Measurements from ENCODE around the gene SYNE2. TPM values are rescaled to one million over a fixed set of nuclear protein-coding genes. Genes with fewer than 3 reads are reported as not detected.

Gene SYNE2
- total and polyA plus RNA-seq, 2 of the 8 experiments (the other 6 are each of a cell fraction or from before 2014, with no cell fraction given), result 32.6 to 46.1 TPM

DNA sequence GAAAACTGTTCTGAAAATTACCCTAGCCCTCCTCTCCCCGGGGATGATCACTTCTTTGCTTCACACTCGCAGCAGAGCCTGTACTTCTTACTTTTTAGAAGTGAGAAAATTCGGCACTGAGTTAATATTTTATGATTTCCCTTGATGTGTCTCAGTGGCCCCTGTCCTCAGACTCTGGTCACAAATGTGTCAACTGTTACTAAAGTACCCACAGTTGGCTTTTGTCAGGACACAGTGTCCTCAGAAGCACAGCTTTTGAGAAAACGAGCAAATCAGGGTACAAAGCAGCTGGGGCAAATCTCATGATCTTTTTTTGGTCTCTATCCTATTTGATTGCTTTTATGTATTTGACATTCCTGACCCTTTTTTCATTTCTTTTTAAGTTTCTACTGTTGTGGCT, 142.5 kb downstream of the SYNE2 start:
- H3K27ac ChIP-seq (ENCODE audit: low read depth, low read length), result no peak overlapping the region
- no peak overlapping the region for H4K91ac ChIP-seq (replicated peaks; ENCODE audit: insufficient read length, low read length)
- no peak overlapping the region for H2AK5ac ChIP-seq (ENCODE audit: low read depth, low read length)
- no peak overlapping the region for H3K9ac ChIP-seq (replicated peaks in 1 of 4; ENCODE audit: extremely low read depth in 1 of 4, low read depth in 3 of 4, low read length in 3 of 4)
- H3K27me3 ChIP-seq (replicated peaks in 1 of 4; ENCODE audit: control insufficient read depth in 3 of 4, extremely low read depth in 1 of 4, insufficient read depth in 3 of 4, low read length in 3 of 4), result no peaks in the 10 kb centered on the region
- H3K4me2 ChIP-seq (ENCODE audit: insufficient read depth in 1 of 2, low read depth in 2 of 2, low read length in 2 of 2), result no peak overlapping the region
- no peak overlapping the region for H4K8ac ChIP-seq (ENCODE audit: extremely low read depth, insufficient read depth, low read length)
- WGBS, 2 experiments (ENCODE audit: extremely low coverage in 1 of 2, insufficient coverage in 1 of 2, insufficient read length in 1 of 2, insufficient replicate concordance in 2 of 2, low coverage in 1 of 2, low lambda C conversion rate in 2 of 2, missing lambda C conversion rate in 1 of 2), result 83% methylated on average over 4 of the region's 4 CpGs; no CpG with 5 or more reads in 1 of the 2 experiments
- no peak overlapping the region for H2BK120ac ChIP-seq (replicated peaks; ENCODE audit: low read depth, low read length)
- TF ChIP-seq HDAC6 (IDR thresholded peaks at IDR 0.05; ENCODE audit: low read depth, low read length) (no peak), BACH1 (IDR thresholded peaks at IDR 0.05; ENCODE audit: low read length) (no peak), POU5F1 (IDR thresholded peaks at IDR 0.05; ENCODE audit: low read depth, low read length) (no peak), ASH2L (IDR thresholded peaks at IDR 0.05; ENCODE audit: low read length) (no peak), RFX5 (IDR thresholded peaks at IDR 0.05; ENCODE audit: borderline replicate concordance, low read depth, low read length) (no peak), SIRT6 (IDR thresholded peaks at IDR 0.05; ENCODE audit: low read length) (no peak), NRF1 (IDR thresholded peaks at IDR 0.05; ENCODE audit: low read depth, low read length) (no peak), PHF8 (conservative IDR thresholded peaks at IDR 0.05; ENCODE audit: low read depth, low read length) (no peak), CTBP2 (IDR thresholded peaks at IDR 0.05; ENCODE audit: borderline replicate concordance, insufficient read depth, insufficient read length, low read length) (no peak)
- no peak overlapping the region for H4K5ac ChIP-seq (ENCODE audit: insufficient read length, low read depth, low read length)
- H3K18ac ChIP-seq (ENCODE audit: extremely low read depth, low read length), result no peak overlapping the region
- H3K36me3 ChIP-seq (ENCODE audit: control insufficient read depth in 2 of 4, insufficient read depth in 4 of 4, low read length in 3 of 4), result peaks cover 0 to 39% (median 11%) of the 10 kb centered on the region in 4 experiments; a peak in 6 of 8 replicates
- no peak overlapping the region for H2BK5ac ChIP-seq (ENCODE audit: low read depth, low read length)
- CTCF ChIA-PET (ENCODE audit: partially characterized antibody), result interaction anchor here (0.6 kb wide), 2 partner anchors 141 to 498 kb away, joined by 3 read pairs; no protein-coding TSS in a partner anchor
- H2BK20ac ChIP-seq (ENCODE audit: low read length), result no peak overlapping the region
- no peaks in the 10 kb centered on the region for H3K79me2 ChIP-seq (ENCODE audit: control insufficient read depth in 1 of 2, insufficient read depth in 2 of 2, low read length in 2 of 2)
- H3K4ac ChIP-seq (replicated peaks; ENCODE audit: insufficient read length, low read depth, low read length), result no peak overlapping the region
- no peak overlapping the region for H3K23ac ChIP-seq (ENCODE audit: insufficient read length)
- no peaks in the 10 kb centered on the region for H3K79me1 ChIP-seq (ENCODE audit: low read depth, low read length)
- H3K14ac ChIP-seq (ENCODE audit: insufficient read length), result no peak overlapping the region
- H3K56ac ChIP-seq (replicated peaks; ENCODE audit: insufficient read length, low read depth, low read length), result no peak overlapping the region
- no peak for DNase-seq (ENCODE audit: low read depth in 1 of 2, low spot score in 2 of 2)
- no peak for FAIRE-seq
- H2BK12ac ChIP-seq (ENCODE audit: low read depth, low read length), result no peak overlapping the region
- no peak overlapping the region for H3K4me3 ChIP-seq (ENCODE audit: extremely low read depth in 1 of 4, insufficient read depth in 2 of 4, low read depth in 3 of 4, low read length in 4 of 4)
- POLR2A ChIA-PET (ENCODE audit: partially characterized antibody), result no interaction called here
- H4K20me1 ChIP-seq (replicated peaks in 1 of 2; ENCODE audit: control insufficient read depth in 1 of 2, insufficient read depth in 2 of 2, low read length in 2 of 2), result no peaks in the 10 kb centered on the region
- no peak overlapping the region for H2BK15ac ChIP-seq (ENCODE audit: low read length)
- H2AFZ ChIP-seq (ENCODE audit: low read length), result no peak overlapping the region
- H3K9me3 ChIP-seq (ENCODE audit: insufficient read depth in 2 of 2, low read depth in 1 of 2, low read length in 1 of 2), result no peaks in the 10 kb centered on the region
- H3K23me2 ChIP-seq (ENCODE audit: low read depth, low read length), result no peaks in the 10 kb centered on the region
- H3K4me1 ChIP-seq (replicated peaks in 1 of 4; ENCODE audit: control insufficient read depth in 3 of 4, insufficient read depth in 4 of 4, low read length in 3 of 4), result no peaks in the 10 kb centered on the region

Measured in H1 (cell line).